CD4-positive, alpha-beta T cell treated with Interleukin-1 beta for 1 hour (primary cell): ENCODE data around the gene C4orf46.

Source experiments
- DNase-seq, 2 donors: peaks; one replicate each; pipeline ENCODE4 v3.0.0-alpha.2; 2020 to 2022

The C4orf46 gene

DNA sequence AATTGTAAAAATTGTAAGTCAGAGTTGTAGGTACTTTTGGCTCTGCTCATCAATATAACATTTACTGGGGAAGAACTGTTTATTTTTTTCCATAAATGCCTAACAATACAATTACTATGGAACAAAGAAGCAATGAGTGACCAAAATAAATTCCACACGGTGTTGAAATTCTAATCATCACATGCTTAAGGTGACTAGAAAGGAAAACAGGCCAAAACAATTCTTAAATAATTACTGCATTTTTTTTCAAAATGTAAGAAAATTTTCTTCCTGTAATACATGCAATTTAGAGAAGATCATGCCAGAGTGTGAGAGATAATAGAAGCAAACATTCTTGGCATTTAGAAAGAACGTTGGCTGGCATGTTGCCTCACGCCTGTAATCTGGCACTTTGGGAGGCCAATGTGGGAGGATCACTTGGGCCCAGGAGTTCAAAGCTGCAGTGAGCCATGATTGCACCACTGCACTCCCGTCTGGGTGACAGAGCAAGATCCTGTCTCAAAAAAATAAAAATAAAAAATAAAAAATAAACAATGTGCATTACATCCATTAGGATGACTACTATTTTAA lies 22.5 kb downstream of the C4orf46 start:
- no peak for DNase-seq

DNA sequence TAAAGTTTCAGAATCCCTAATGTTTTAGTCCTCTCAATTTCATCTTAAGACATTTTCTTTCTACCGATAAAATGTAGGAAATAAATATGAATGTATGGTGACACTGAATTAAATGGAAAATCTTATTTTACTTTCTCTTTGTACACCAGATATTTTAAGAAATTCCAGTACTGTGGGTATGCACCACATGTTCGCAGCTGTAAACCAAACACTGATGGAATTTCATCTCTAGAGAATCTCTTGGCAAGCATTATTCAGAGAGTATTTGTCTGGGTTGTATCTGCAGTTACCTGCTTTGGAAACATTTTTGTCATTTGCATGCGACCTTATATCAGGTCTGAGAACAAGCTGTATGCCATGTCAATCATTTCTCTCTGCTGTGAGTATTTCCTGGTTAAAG lies 26.9 kb downstream of the C4orf46 start:
- DNase-seq, result no peak

DNA sequence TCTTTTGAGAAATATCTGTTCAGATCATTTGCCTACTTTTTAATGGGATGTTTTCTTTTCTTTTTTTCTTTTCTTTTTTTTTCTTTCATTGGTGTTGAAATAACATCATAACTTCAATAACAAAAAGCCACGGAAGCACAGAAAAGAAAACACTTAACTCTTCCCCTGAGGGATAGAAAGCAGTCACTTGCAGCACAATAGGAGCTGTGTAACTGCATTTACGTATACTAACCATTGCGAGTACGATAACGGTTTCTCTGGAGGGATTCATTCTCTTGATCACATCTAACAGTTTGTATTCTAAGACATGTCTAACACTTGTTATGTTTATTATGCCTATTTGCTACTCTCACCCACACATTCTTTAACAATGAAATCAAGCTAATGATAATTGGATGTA lies 27.3 kb downstream of the C4orf46 start:
- no peak for DNase-seq

DNA sequence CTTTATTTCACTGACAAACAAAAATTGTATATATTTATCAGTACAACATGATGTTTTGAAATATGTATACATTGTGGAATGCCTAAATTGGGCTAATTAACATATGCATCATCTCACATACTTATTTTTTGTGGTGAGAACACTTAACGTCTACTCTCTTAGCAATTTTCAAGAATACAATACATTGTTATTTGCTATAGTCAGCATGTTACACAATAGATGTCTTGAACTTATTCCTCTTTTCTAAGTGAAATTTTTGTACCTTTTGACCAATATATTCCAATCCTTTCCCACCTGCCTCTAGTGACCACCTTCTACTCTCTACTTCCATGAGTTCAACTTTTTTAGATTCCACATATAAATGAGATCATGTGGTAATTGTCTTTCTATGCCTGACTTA lies 35.1 kb downstream of the C4orf46 start:
- DNase-seq, result no peak

DNA sequence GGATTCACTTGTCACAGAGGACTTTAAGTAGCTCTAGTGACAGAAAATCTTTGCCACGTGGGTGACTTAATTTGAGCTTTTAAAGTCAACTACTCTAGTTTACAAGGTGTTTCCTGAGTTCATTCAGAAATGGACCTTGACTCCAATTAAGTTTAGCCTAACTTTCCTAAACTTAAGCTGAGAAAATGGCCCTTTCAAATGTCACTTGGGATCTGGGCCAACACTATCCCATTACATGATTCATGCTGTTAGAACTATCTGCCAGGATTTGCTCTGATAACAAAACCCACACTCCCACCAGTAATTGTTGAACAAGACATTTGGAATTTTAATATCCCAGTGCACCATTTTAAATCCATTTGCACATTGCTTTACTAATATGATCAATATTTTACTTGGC lies 40.8 kb downstream of the C4orf46 start:
- no peak for DNase-seq

DNA sequence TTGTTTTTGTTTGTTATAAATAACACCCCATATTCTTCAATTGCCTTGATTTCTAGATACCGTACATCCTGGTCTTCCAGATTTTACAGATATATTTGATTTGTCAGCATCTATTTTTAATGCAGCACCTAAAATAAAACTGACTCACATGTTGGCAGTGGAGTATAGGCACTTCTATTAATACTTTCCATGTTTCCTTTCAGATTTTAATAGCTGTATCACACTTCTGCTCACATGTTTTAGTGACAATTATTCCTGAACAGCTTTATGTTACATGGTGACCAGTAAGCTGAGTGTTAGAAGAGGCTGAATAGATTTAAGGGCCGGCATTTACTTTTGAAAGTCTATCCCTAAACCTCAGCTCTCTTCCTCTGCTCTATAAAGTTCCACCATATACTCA lies 46.1 kb downstream of the C4orf46 start:
- DNase-seq, result no peak

DNA sequence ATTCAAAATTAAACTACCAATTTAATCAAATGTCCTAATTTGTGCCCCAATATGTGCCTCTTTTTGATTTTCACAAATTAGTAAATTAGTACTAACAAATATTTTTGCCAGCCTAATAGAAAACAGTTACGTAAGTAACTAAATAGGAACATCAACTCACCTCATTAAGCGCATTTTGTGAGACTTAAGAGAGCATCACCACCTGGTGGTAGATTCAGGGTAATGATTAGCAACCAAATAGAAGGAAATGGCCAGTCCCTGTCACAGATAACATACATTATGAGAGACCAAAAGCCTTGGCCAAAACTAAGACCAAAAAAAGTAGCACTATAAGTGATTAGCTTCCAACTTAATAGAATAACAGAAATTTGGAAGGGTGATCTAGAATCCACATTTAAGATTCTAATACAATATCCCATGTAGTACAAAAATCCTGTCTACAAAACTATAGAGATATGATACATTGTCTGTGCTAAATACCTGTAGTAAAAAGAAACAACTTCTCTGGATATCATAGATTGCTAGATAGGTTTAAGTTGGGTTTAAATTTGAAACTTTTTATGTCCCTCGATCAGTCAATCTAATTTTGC lies 46.7 kb downstream of the C4orf46 start:
- DNase-seq, result peak in 1 of 2 donors; percentile 24

DNA sequence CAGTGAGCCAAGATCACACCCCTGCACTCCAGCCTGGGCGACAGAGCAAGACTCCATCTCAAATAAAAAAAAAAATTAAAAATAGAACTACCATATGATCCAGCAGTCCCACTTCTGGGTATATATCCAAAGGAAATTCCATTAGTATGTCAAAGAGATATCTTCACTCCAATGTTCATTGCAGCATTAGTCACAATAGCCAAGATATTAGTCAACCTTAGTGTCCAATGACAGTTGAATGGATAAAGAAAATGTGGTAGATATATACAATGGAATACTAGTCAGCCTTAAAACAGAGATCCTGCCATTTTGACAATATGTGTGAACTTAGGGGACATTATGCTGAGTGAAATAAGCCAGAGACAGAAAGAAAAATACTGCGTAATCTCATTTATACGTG lies 49.4 kb downstream of the C4orf46 start:
- no peak for DNase-seq

DNA sequence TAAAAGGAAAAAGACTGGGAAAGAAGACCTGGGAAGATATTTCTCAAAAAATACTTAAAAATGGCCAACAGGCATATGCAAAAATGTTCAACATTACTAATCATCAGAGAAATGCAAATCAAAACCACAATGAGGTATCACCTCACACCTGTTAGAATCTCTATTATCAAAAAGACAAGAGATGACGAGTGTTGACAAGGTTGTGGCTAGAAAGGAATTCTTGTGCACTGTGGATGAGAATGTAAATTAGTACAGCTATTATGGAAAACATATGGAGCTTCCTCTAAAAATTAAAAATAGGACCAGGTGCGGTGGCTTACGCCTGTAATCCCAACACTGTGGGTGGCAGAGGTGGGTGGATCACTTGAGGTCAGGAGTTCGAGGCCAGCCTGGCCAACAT lies 50.0 kb downstream of the C4orf46 start:
- no peak for DNase-seq

DNA sequence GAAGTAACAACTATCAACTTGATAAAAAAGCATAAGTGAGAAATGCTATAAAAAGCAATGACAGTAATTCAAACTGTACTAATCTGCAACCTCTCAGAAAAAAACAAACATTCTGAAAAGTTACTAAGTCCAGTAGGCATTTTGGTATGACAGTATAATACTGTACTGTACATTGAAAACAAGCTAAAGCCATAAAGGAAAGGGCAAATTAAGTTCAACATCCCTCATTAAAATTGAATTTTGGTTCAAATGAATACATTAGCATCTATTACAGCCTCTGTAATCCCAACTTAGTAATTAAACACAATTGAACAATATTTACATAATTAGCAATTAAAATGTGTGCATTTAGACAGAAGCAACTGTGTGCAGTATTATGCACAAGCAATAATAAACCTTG lies 53.7 kb downstream of the C4orf46 start:
- DNase-seq, result no peak
